ENCODE results near the gene NEURL1.

NEURL1 gene

GRCh38 chr10:103458720-103459119 lies 34.8 kb upstream of the NEURL1 start, which contains the start of gene CALHM1:
Gene CALHM1, minus strand, starts transcription at chr10:103458900. Its CDS starts 149 bp downstream, at chr10:103458751.
- FAIRE-seq (peak; percentile 96), DNase-seq (ENCODE audit: insufficient read length, low spot score) (peak; percentile 88)
- TF ChIP-seq PAX5 (IDR thresholded peaks at IDR 0.05; ENCODE audit: insufficient read depth, low read length, severe bottlenecking) = no peak
- TF ChIP-seq TAF1 (IDR thresholded peaks at IDR 0.05; ENCODE audit: low read depth, low read length) = no peak
- TF ChIP-seq POLR2AphosphoS5 (IDR thresholded peaks at IDR 0.05; ENCODE audit: low read depth, low read length) = no peak
- no peak for TF ChIP-seq SPI1 (IDR thresholded peaks at IDR 0.05; ENCODE audit: low read depth, low read length)
- TF ChIP-seq POLR2A (IDR thresholded peaks at IDR 0.05; ENCODE audit: low read depth, low read length) = no peak
- TF ChIP-seq POU2F2 (IDR thresholded peaks at IDR 0.05; ENCODE audit: low read depth, low read length) = no peak

DNA sequence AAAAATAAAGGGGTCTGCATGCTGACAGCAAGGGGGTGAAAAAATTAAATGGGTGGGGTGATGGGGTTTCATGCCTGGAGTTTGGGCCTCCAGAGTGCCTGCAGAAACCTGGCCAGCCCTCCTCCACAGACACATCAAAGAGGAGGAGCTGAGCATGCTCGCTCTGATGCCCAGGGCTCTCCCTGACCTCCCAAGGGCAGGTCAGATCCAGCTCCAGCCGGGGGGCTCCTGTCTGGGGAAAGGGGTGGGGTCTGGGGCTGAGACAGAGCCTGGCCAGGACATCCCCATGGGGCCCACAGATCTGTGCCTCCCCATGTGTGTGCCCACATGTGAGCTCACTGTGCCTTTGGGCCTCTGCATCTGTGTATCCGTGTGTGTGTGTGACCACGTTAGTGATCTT lies 33.9 kb upstream of the NEURL1 start:
- no peak for DNase-seq (ENCODE audit: insufficient read length, low spot score)
- TF ChIP-seq PAX5 (IDR thresholded peaks at IDR 0.05; ENCODE audit: insufficient read depth, low read length, severe bottlenecking) (no peak), POLR2AphosphoS5 (IDR thresholded peaks at IDR 0.05; ENCODE audit: low read depth, low read length) (no peak), POLR2A (IDR thresholded peaks at IDR 0.05; ENCODE audit: low read depth, low read length) (no peak), TAF1 (IDR thresholded peaks at IDR 0.05; ENCODE audit: low read depth, low read length) (no peak), POU2F2 (IDR thresholded peaks at IDR 0.05; ENCODE audit: low read depth, low read length) (no peak), SPI1 (IDR thresholded peaks at IDR 0.05; ENCODE audit: low read depth, low read length) (no peak)
- FAIRE-seq = no peak

- DNase-seq (ENCODE audit: insufficient read length, low spot score) (no peak), FAIRE-seq (no peak)
- TF ChIP-seq TAF1 (IDR thresholded peaks at IDR 0.05; ENCODE audit: low read depth, low read length) = no peak
- no peak for TF ChIP-seq POLR2A (IDR thresholded peaks at IDR 0.05; ENCODE audit: low read depth, low read length)
- TF ChIP-seq PAX5 (IDR thresholded peaks at IDR 0.05; ENCODE audit: insufficient read depth, low read length, severe bottlenecking) = no peak
- TF ChIP-seq POLR2AphosphoS5 (IDR thresholded peaks at IDR 0.05; ENCODE audit: low read depth, low read length) = no peak
- TF ChIP-seq POU2F2 (IDR thresholded peaks at IDR 0.05; ENCODE audit: low read depth, low read length) = no peak
- no peak for TF ChIP-seq SPI1 (IDR thresholded peaks at IDR 0.05; ENCODE audit: low read depth, low read length)
Observed at GRCh38 chr10:103463499-103463898, 30.0 kb upstream of the NEURL1 start.

GRCh38 chr10:103465411-103466179 lies 27.9 kb upstream of the NEURL1 start:
- peak; percentile 20 for FAIRE-seq
- no peak for DNase-seq (ENCODE audit: insufficient read length, low spot score)
- TF ChIP-seq POU2F2 (IDR thresholded peaks at IDR 0.05; ENCODE audit: low read depth, low read length) (no peak), POLR2AphosphoS5 (IDR thresholded peaks at IDR 0.05; ENCODE audit: low read depth, low read length) (no peak), PAX5 (IDR thresholded peaks at IDR 0.05; ENCODE audit: insufficient read depth, low read length, severe bottlenecking) (no peak), SPI1 (IDR thresholded peaks at IDR 0.05; ENCODE audit: low read depth, low read length) (no peak), POLR2A (IDR thresholded peaks at IDR 0.05; ENCODE audit: low read depth, low read length) (no peak), TAF1 (IDR thresholded peaks at IDR 0.05; ENCODE audit: low read depth, low read length) (no peak)

GRCh38 chr10:103466734-103467133 lies 26.8 kb upstream of the NEURL1 start:
- DNase-seq (ENCODE audit: insufficient read length, low spot score) (no peak), FAIRE-seq (no peak)
- TF ChIP-seq PAX5 (IDR thresholded peaks at IDR 0.05; ENCODE audit: insufficient read depth, low read length, severe bottlenecking) (no peak), POU2F2 (IDR thresholded peaks at IDR 0.05; ENCODE audit: low read depth, low read length) (no peak), SPI1 (IDR thresholded peaks at IDR 0.05; ENCODE audit: low read depth, low read length) (no peak), POLR2AphosphoS5 (IDR thresholded peaks at IDR 0.05; ENCODE audit: low read depth, low read length) (no peak), POLR2A (IDR thresholded peaks at IDR 0.05; ENCODE audit: low read depth, low read length) (no peak), TAF1 (IDR thresholded peaks at IDR 0.05; ENCODE audit: low read depth, low read length) (no peak)

- no peak for DNase-seq (ENCODE audit: insufficient read length, low spot score)
- TF ChIP-seq SPI1 (IDR thresholded peaks at IDR 0.05; ENCODE audit: low read depth, low read length) = no peak
- no peak for TF ChIP-seq TAF1 (IDR thresholded peaks at IDR 0.05; ENCODE audit: low read depth, low read length)
- FAIRE-seq = no peak
Observed at GRCh38 chr10:103467406-103467805, 26.1 kb upstream of the NEURL1 start.

GRCh38 chr10:103469201-103469600 lies 24.3 kb upstream of the NEURL1 start:
- DNase-seq (ENCODE audit: insufficient read length, low spot score) = no peak
- no peak for TF ChIP-seq TAF1 (IDR thresholded peaks at IDR 0.05; ENCODE audit: low read depth, low read length)
- TF ChIP-seq PAX5 (IDR thresholded peaks at IDR 0.05; ENCODE audit: insufficient read depth, low read length, severe bottlenecking) = no peak
- TF ChIP-seq SPI1 (IDR thresholded peaks at IDR 0.05; ENCODE audit: low read depth, low read length) = no peak
- no peak for TF ChIP-seq POLR2AphosphoS5 (IDR thresholded peaks at IDR 0.05; ENCODE audit: low read depth, low read length)
- TF ChIP-seq POU2F2 (IDR thresholded peaks at IDR 0.05; ENCODE audit: low read depth, low read length) = no peak
- TF ChIP-seq POLR2A (IDR thresholded peaks at IDR 0.05; ENCODE audit: low read depth, low read length) = no peak
- FAIRE-seq = no peak

GRCh38 chr10:103470761-103471653 lies 22.5 kb upstream of the NEURL1 start:
- FAIRE-seq (peak; percentile 96), DNase-seq (ENCODE audit: insufficient read length, low spot score) (peak; percentile 85)
- peak; percentile 51 for TF ChIP-seq POLR2AphosphoS5 (IDR thresholded peaks at IDR 0.05; ENCODE audit: low read depth, low read length)
- peak; percentile 58; the same call in 1 of the 2 replicates for TF ChIP-seq POLR2A (IDR thresholded peaks at IDR 0.05; ENCODE audit: low read depth, low read length)
- no peak for TF ChIP-seq PAX5 (IDR thresholded peaks at IDR 0.05; ENCODE audit: insufficient read depth, low read length, severe bottlenecking)
- TF ChIP-seq TAF1 (IDR thresholded peaks at IDR 0.05; ENCODE audit: low read depth, low read length) = no peak
- TF ChIP-seq SPI1 (IDR thresholded peaks at IDR 0.05; ENCODE audit: low read depth, low read length) = peak; percentile 55; the same call in 1 of the 2 replicates
- TF ChIP-seq POU2F2 (IDR thresholded peaks at IDR 0.05; ENCODE audit: low read depth, low read length) = peak; percentile 96

DNA sequence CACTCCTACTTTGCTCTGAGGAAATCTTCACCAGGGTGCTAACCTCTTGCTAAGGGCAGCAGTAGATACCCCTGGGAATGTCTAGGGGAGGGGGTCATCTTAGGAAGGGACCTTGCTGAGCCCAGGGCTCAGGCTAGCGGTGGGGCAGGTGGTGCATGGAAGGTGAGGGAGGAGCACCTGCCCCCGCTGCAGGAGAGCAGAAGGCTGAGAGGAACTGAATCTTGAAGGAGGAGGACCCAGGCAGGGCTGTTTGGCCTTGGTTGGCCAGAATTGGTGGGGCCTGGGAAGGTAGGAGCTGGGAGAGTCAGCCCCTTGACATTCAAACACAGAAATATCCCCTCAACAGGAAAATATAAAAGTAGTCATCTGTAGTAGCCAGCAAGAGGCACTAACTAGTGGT lies 21.5 kb upstream of the NEURL1 start:
- TF ChIP-seq SPI1 (IDR thresholded peaks at IDR 0.05; ENCODE audit: low read depth, low read length) (peak; percentile 88), POU2F2 (IDR thresholded peaks at IDR 0.05; ENCODE audit: low read depth, low read length) (no peak)
- no peak for FAIRE-seq

More for the DNA sequence above, 21.5 kb upstream of the NEURL1 start:
- DNase-seq (ENCODE audit: insufficient read length, low spot score) = peak; percentile 63

All from GM12891 (cell line).